Neural cell (in vitro differentiated cells): Measurements from ENCODE around the gene DERA. TPM values are rescaled to one million over a fixed set of nuclear protein-coding genes. Genes with fewer than 3 reads are reported as not detected.

ENCODE experiments used
- H2AFZ ChIP-seq: fragments of 200-600, 300-800 bp; sonication (generic), shearing (Covaris generic); 2 replicates; pipeline ENCODE4 v1.6.0; 2014; ENCODE audit warnings: low read depth, mild to moderate bottlenecking, antibody characterized with exemption, low read length, moderate library complexity
- H3F3A ChIP-seq: fragments of 200-600 bp; shearing (Covaris generic); 2 replicates; pipeline ENCODE4 v1.6.1; 2016; ENCODE audit warnings: mild to moderate bottlenecking, moderate library complexity, mixed read lengths, antibody characterized with exemption, low read length; ENCODE audit not compliant: insufficient read depth, poor library complexity, severe bottlenecking
- H3K27ac ChIP-seq: fragments of 200-600, 300-800 bp; sonication (generic), shearing (Covaris generic); 2 replicates; pipeline ENCODE4 v1.5.1; 2014; ENCODE audit warnings: mild to moderate bottlenecking, low read length, moderate library complexity
- H3K27me3 ChIP-seq: fragments of 300-800, 200-600 bp; sonication (generic), shearing (Covaris generic); 2 replicates; pipeline ENCODE4 v1.6.0; 2014; ENCODE audit warnings: mild to moderate bottlenecking, low read depth, low read length, moderate library complexity; ENCODE audit not compliant: insufficient read depth
- H3K36me3 ChIP-seq: fragments of 300-800, 200-600 bp; sonication (generic), shearing (Covaris generic); 2 replicates; pipeline ENCODE4 v1.5.1; 2014; ENCODE audit warnings: mild to moderate bottlenecking, antibody characterized with exemption, low read length, moderate library complexity; ENCODE audit not compliant: insufficient read depth
- H3K4me2 ChIP-seq: fragments of 300-800, 200-600 bp; sonication (generic), shearing (Covaris generic); 2 replicates; pipeline ENCODE4 v1.6.0; 2014; ENCODE audit warnings: mild to moderate bottlenecking, low read length
- H3K4me3 ChIP-seq: fragments of 300-800, 200-600 bp; sonication (generic), shearing (Covaris generic); 2 replicates; pipeline ENCODE4 v1.5.1; 2014; ENCODE audit warnings: mild to moderate bottlenecking, low read length, moderate library complexity
- H3K79me2 ChIP-seq: fragments of 200-600 bp; shearing (Covaris generic); replicated peaks from 2 replicates; pipeline ENCODE4 v1.6.0; 2014; ENCODE audit warnings: mild to moderate bottlenecking, low read length, moderate library complexity; ENCODE audit not compliant: insufficient read depth
- H3K9ac ChIP-seq: fragments of 300-800, 200-600 bp; sonication (generic), shearing (Covaris generic); 2 replicates; pipeline ENCODE4 v1.6.1; 2016; ENCODE audit warnings: mild to moderate bottlenecking, low read length, mixed read lengths
- H3K9me2 ChIP-seq: fragments of 200-600 bp; shearing (Covaris generic); 2 replicates; pipeline ENCODE4 v1.6.1; 2016; ENCODE audit warnings: mild to moderate bottlenecking, low read length, mixed read lengths; ENCODE audit not compliant: insufficient read depth
- H3K9me3 ChIP-seq: fragments of 200-600, 300-800 bp; sonication (generic), shearing (Covaris generic); 2 replicates; pipeline ENCODE4 v1.6.1; 2016; ENCODE audit warnings: mild to moderate bottlenecking, mixed run types, low read length, moderate library complexity, mixed read lengths
- H4K20me1 ChIP-seq: fragments of 200-600 bp; shearing (Covaris generic); 2 replicates; pipeline ENCODE4 v1.6.1; 2016; ENCODE audit warnings: mild to moderate bottlenecking, mixed run types; ENCODE audit not compliant: insufficient read depth
- EP300 ChIP-seq: fragments of 450-650 bp; conservative IDR thresholded peaks from 2 replicates; pipeline ENCODE4 v1.6.1; 2014; ENCODE audit warnings: antibody characterized with exemption, mild to moderate bottlenecking, moderate library complexity; ENCODE audit not compliant: poor library complexity, severe bottlenecking
- EZH2 ChIP-seq: fragments of 200-600, 300-800 bp; shearing (Covaris generic), sonication (generic); IDR thresholded peaks from 2 replicates; pipeline ENCODE4 v1.6.1; 2014; ENCODE audit warnings: antibody characterized with exemption, low read length, borderline replicate concordance, mild to moderate bottlenecking; ENCODE audit not compliant: insufficient read depth, poor library complexity, severe bottlenecking
- MXI1 ChIP-seq: fragments of 450-650 bp; conservative IDR thresholded peaks from 2 replicates; pipeline ENCODE4 v1.6.1; 2014; ENCODE audit warnings: antibody characterized with exemption, mild to moderate bottlenecking; ENCODE audit not compliant: poor library complexity, severe bottlenecking
- POLR2AphosphoS5 ChIP-seq: IDR thresholded peaks from 2 replicates; pipeline ENCODE4 v1.6.1; 2012
- RAD21 ChIP-seq: fragments of 450-650 bp; conservative IDR thresholded peaks from 2 replicates; pipeline ENCODE4 v1.6.1; 2014; ENCODE audit warnings: antibody characterized with exemption, mild to moderate bottlenecking, moderate library complexity
- SMC3 ChIP-seq: fragments of 450-650 bp; conservative IDR thresholded peaks from 2 replicates; pipeline ENCODE4 v1.6.1; 2014; ENCODE audit warnings: antibody characterized with exemption, mild to moderate bottlenecking, moderate library complexity; ENCODE audit not compliant: poor library complexity
- TAF1 ChIP-seq: IDR thresholded peaks from 2 replicates; pipeline ENCODE4 v1.6.1; 2012; ENCODE audit warnings: low read depth
- polyA plus RNA-seq: library from polyadenylated mRNA; depleted of rRNA; stranded (reverse); fragments of >200 nt; gene quantifications from 2 replicates; pipeline ENCODE4 v1.2.3, GENCODE V29; 2014
- TF ChIP-seq, protein P1 (sequence below): IDR thresholded peaks from 2 replicates; pipeline ENCODE4 v1.6.1; 2012; ENCODE audit warnings: borderline replicate concordance
- TF ChIP-seq, protein P2 (sequence below): fragments of 450-650 bp; IDR thresholded peaks from 2 replicates; pipeline ENCODE4 v1.5.1; 2014; ENCODE audit warnings: antibody characterized with exemption, mild to moderate bottlenecking, moderate library complexity; ENCODE audit not compliant: poor library complexity, severe bottlenecking

DERA gene
- polyA plus RNA-seq, 1 donor from 2014 or later: 7.7 TPM

DNA sequence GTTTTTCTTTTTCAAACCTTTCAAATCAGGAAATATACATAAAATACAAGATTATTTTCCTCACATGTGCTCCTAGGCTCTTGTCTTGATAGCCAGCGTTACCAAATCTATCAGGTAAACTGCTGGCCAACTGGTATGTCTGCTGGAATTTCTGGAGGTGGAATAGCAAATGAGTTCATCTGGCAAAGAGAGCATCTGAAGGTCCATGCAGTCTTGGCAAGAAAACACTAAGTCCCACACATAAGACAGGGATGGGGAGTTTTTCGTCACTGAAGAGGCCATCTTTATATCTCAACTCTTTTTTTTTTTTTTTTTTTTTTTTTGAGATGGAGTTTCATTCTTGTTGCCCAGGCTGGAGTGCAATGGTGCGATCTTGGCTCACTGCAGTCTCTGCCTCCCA, 60.1 kb downstream of the DERA start:
- Histone ChIP-seq H3F3A (no peaks in the 10 kb centered on the region), H4K20me1 (no peaks in the 10 kb centered on the region), H3K36me3 (no peaks in the 10 kb centered on the region), H3K4me3 (no peak overlapping the region), H3K27ac (no peak overlapping the region), H3K27me3 (no peaks in the 10 kb centered on the region), H3K4me2 (no peak overlapping the region), H2AFZ (no peak overlapping the region), H3K9me2 (no peaks in the 10 kb centered on the region), H3K9ac (no peak overlapping the region), H3K79me2 (no peaks in the 10 kb centered on the region), H3K9me3 (no peaks in the 10 kb centered on the region)
- TF ChIP-seq TAF1: no peak
- no peak for TF ChIP-seq EP300
- no peak for TF ChIP-seq RAD21
- TF ChIP-seq SMC3: no peak
- TF ChIP-seq EZH2: no peak

- Histone ChIP-seq H3K9ac (no peak overlapping the region), H3K4me2 (no peak overlapping the region), H3K27me3 (no peaks in the 10 kb centered on the region), H3K36me3 (no peaks in the 10 kb centered on the region), H3K9me2 (no peaks in the 10 kb centered on the region), H3F3A (no peaks in the 10 kb centered on the region), H3K4me3 (no peak overlapping the region), H4K20me1 (no peaks in the 10 kb centered on the region), H3K79me2 (no peaks in the 10 kb centered on the region), H2AFZ (no peak overlapping the region), H3K9me3 (no peaks in the 10 kb centered on the region), H3K27ac (no peak overlapping the region)
- TF ChIP-seq, protein P1, sequence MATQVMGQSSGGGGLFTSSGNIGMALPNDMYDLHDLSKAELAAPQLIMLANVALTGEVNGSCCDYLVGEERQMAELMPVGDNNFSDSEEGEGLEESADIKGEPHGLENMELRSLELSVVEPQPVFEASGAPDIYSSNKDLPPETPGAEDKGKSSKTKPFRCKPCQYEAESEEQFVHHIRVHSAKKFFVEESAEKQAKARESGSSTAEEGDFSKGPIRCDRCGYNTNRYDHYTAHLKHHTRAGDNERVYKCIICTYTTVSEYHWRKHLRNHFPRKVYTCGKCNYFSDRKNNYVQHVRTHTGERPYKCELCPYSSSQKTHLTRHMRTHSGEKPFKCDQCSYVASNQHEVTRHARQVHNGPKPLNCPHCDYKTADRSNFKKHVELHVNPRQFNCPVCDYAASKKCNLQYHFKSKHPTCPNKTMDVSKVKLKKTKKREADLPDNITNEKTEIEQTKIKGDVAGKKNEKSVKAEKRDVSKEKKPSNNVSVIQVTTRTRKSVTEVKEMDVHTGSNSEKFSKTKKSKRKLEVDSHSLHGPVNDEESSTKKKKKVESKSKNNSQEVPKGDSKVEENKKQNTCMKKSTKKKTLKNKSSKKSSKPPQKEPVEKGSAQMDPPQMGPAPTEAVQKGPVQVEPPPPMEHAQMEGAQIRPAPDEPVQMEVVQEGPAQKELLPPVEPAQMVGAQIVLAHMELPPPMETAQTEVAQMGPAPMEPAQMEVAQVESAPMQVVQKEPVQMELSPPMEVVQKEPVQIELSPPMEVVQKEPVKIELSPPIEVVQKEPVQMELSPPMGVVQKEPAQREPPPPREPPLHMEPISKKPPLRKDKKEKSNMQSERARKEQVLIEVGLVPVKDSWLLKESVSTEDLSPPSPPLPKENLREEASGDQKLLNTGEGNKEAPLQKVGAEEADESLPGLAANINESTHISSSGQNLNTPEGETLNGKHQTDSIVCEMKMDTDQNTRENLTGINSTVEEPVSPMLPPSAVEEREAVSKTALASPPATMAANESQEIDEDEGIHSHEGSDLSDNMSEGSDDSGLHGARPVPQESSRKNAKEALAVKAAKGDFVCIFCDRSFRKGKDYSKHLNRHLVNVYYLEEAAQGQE: no peak
- no peak for TF ChIP-seq TAF1
- no peak for TF ChIP-seq EP300
- TF ChIP-seq MXI1: no peak
- no peak for TF ChIP-seq EZH2
- TF ChIP-seq POLR2AphosphoS5: no peak
- TF ChIP-seq, protein P2, sequence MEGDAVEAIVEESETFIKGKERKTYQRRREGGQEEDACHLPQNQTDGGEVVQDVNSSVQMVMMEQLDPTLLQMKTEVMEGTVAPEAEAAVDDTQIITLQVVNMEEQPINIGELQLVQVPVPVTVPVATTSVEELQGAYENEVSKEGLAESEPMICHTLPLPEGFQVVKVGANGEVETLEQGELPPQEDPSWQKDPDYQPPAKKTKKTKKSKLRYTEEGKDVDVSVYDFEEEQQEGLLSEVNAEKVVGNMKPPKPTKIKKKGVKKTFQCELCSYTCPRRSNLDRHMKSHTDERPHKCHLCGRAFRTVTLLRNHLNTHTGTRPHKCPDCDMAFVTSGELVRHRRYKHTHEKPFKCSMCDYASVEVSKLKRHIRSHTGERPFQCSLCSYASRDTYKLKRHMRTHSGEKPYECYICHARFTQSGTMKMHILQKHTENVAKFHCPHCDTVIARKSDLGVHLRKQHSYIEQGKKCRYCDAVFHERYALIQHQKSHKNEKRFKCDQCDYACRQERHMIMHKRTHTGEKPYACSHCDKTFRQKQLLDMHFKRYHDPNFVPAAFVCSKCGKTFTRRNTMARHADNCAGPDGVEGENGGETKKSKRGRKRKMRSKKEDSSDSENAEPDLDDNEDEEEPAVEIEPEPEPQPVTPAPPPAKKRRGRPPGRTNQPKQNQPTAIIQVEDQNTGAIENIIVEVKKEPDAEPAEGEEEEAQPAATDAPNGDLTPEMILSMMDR: no peak
- no peak for TF ChIP-seq SMC3
- no peak for TF ChIP-seq RAD21
These were observed 61.8 kb downstream of the DERA start for GRCh38 chr12:15972894-15973293.
